ENCODE results near the gene RAD21L1.

- TF ChIP-seq REST (IDR thresholded peaks at IDR 0.05; ENCODE audit: insufficient replicate concordance, low read depth) (no peak), CTCF (IDR thresholded peaks at IDR 0.05; ENCODE audit: insufficient read depth, low read length) (no peak), POLR2AphosphoS5 (IDR thresholded peaks at IDR 0.05; ENCODE audit: low read depth) (no peak), GABPA (IDR thresholded peaks at IDR 0.05; ENCODE audit: low read depth) (no peak)
Observed at GRCh38 chr20:1242099-1242498, 16.3 kb downstream of the RAD21L1 start.

All from HL-60 (cell line).